Mammary epithelial cell (primary cell): Measurements from ENCODE around the gene CCDC7.
"Not testable (repeated sequence)": the region's sequence is repeated elsewhere in the genome, so short reads cannot be mapped to it uniquely, and the experiment has no call there.

Source experiments
- CTCF ChIP-seq, 2 donors: IDR thresholded peaks in 1 of 2; conservative IDR thresholded peaks in 1 of 2; 2 replicates each; pipeline ENCODE4 v1.5.1; 2011 to 2012; ENCODE audit warnings: inconsistent platforms in 2 of 2, low read length in 2 of 2, mild to moderate bottlenecking in 2 of 2, control low read depth in 1 of 2, low read depth in 1 of 2; ENCODE audit not compliant: insufficient read depth in 1 of 2; ENCODE audit errors: extremely low read depth in 1 of 2
- EZH2 ChIP-seq: IDR thresholded peaks from 2 replicates; pipeline ENCODE4 v1.6.1; 2012; ENCODE audit warnings: low read length, inconsistent platforms, borderline replicate concordance

GRCh38 chr10:32399720-32400119, 46.2 kb upstream of the CCDC7 start:
- TF ChIP-seq EZH2; CTCF (conservative IDR thresholded peaks at IDR 0.05 in 1 of 2, IDR thresholded peaks at IDR 0.05 in 1 of 2; ENCODE audit: extremely low read depth in 1 of 2, insufficient read depth in 1 of 2, low read depth in 1 of 2, low read length in 2 of 2): not testable (repeated sequence)
